ENCODE data around the gene ATAT1. TPM values are rescaled to one million over a fixed set of nuclear protein-coding genes. Genes with fewer than 3 reads are reported as not detected.
A peak's percentile ranks its signal among the peaks of the same experiment; 100 is the strongest.

Gene ATAT1
- total and polyA plus RNA-seq, 9 of the 15 experiments (the other 6 are each of a cell fraction or from before 2014, with no cell fraction given): 0.65 to 5.8 (median 1.6) TPM

DNA sequence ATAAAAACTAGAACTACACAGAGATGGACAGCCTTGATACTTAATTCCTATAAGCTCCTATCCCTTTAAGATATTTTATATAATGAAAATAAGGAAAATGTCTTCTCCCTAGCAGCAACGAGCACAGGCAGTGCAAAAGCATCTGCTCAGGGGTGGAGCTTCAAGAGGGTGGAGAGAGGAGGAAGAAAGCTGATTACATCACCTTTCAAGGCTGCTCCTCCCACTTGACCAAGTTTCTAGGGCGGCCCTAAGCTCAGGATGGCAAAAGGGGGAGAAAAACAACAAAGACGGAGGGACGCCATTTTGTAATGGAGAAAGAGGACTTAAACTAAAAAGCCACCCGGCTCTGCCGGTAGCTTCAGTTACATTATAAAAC lies 11.8 kb upstream of the ATAT1 start (continued):
- TF ChIP-seq TFAM (CRISPR knock-in tag; conservative IDR thresholded peaks at IDR 0.05) (no peak), TBL1XR1 (IDR thresholded peaks at IDR 0.05; ENCODE audit: low read length in 2 of 2) (peak in 1 of 2 experiments; percentile 58; a peak in 2 of 4 replicates), CEBPB (tag; IDR thresholded peaks at IDR 0.05) (peak; percentile 93), CTCF (IDR thresholded peaks at IDR 0.05 in 2 of 3, conservative IDR thresholded peaks at IDR 0.05 in 1 of 3; ENCODE audit: insufficient read depth in 2 of 3, low read depth in 1 of 3, low read length in 3 of 3) (no peak), MYC (IDR thresholded peaks at IDR 0.05; ENCODE audit: low read depth, low read length) (peak; percentile 75), MYC (CRISPR knock-in tag; IDR thresholded peaks at IDR 0.05; ENCODE audit: borderline replicate concordance, low read depth) (no peak), POLR2AphosphoS2 (IDR thresholded peaks at IDR 0.05; ENCODE audit: low read length) (peak; percentile 99), RCOR1 (IDR thresholded peaks at IDR 0.05; ENCODE audit: borderline replicate concordance in 1 of 2, low read depth in 2 of 2, low read length in 2 of 2) (peak in 1 of 2 experiments; percentile 70; a peak in 1 of 4 replicates), TAF9B (IDR thresholded peaks at IDR 0.05; ENCODE audit: partially characterized antibody) (peak; percentile 77), SNIP1 (IDR thresholded peaks at IDR 0.05; ENCODE audit: low read depth) (no peak), HDAC2 (IDR thresholded peaks at IDR 0.05) (no peak), JUN (IDR thresholded peaks at IDR 0.05; ENCODE audit: borderline replicate concordance, low read depth, low read length) (peak; percentile 67; the same call in 1 of the 2 replicates), JUN (CRISPR knock-in tag; IDR thresholded peaks at IDR 0.05; ENCODE audit: borderline replicate concordance) (no peak), SMAD1 (IDR thresholded peaks at IDR 0.05; ENCODE audit: low read depth, low read length, partially characterized antibody) (peak; percentile 58)
- TF ChIP-seq, protein P1, sequence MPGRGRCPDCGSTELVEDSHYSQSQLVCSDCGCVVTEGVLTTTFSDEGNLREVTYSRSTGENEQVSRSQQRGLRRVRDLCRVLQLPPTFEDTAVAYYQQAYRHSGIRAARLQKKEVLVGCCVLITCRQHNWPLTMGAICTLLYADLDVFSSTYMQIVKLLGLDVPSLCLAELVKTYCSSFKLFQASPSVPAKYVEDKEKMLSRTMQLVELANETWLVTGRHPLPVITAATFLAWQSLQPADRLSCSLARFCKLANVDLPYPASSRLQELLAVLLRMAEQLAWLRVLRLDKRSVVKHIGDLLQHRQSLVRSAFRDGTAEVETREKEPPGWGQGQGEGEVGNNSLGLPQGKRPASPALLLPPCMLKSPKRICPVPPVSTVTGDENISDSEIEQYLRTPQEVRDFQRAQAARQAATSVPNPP (IDR thresholded peaks at IDR 0.05; ENCODE audit: borderline replicate concordance, insufficient read depth, insufficient read length): no peak
- TF ChIP-seq, protein P2, sequence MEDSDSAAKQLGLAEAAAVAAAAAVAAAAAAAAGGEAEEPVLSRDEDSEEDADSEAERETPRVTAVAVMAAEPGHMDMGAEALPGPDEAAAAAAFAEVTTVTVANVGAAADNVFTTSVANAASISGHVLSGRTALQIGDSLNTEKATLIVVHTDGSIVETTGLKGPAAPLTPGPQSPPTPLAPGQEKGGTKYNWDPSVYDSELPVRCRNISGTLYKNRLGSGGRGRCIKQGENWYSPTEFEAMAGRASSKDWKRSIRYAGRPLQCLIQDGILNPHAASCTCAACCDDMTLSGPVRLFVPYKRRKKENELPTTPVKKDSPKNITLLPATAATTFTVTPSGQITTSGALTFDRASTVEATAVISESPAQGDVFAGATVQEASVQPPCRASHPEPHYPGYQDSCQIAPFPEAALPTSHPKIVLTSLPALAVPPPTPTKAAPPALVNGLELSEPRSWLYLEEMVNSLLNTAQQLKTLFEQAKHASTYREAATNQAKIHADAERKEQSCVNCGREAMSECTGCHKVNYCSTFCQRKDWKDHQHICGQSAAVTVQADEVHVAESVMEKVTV (CRISPR knock-in tag; IDR thresholded peaks at IDR 0.05): 0 out of 2 replicates have a peak, but pooled peaks have one; percentile 0
- TF ChIP-seq, protein P3, sequence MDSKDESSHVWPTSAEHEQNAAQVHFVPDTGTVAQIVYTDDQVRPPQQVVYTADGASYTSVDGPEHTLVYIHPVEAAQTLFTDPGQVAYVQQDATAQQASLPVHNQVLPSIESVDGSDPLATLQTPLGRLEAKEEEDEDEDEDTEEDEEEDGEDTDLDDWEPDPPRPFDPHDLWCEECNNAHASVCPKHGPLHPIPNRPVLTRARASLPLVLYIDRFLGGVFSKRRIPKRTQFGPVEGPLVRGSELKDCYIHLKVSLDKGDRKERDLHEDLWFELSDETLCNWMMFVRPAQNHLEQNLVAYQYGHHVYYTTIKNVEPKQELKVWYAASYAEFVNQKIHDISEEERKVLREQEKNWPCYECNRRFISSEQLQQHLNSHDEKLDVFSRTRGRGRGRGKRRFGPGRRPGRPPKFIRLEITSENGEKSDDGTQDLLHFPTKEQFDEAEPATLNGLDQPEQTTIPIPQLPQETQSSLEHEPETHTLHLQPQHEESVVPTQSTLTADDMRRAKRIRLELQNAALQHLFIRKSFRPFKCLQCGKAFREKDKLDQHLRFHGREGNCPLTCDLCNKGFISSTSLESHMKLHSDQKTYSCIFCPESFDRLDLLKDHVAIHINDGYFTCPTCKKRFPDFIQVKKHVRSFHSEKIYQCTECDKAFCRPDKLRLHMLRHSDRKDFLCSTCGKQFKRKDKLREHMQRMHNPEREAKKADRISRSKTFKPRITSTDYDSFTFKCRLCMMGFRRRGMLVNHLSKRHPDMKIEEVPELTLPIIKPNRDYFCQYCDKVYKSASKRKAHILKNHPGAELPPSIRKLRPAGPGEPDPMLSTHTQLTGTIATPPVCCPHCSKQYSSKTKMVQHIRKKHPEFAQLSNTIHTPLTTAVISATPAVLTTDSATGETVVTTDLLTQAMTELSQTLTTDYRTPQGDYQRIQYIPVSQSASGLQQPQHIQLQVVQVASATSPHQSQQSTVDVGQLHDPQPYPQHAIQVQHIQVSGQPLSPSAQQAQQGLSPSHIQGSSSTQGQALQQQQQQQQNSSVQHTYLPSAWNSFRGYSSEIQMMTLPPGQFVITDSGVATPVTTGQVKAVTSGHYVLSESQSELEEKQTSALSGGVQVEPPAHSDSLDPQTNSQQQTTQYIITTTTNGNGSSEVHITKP (IDR thresholded peaks at IDR 0.05; ENCODE audit: partially characterized antibody): peak; percentile 86

Measured in K562 (cell line).